PC-3 (cell line): Measurements from ENCODE around the gene XAF1. TPM values are rescaled to one million over a fixed set of nuclear protein-coding genes. Genes with fewer than 3 reads are reported as not detected.

Experiments
- ATAC-seq: fragments of 200-7000 bp; cut with Tn5 transposase; 2 replicates; pipeline ENCODE4 v1.9.1; 2020; ENCODE audit warnings: mild to moderate bottlenecking, moderate library complexity
- BruUV-seq: library from RNA; stranded (reverse); fragments of 400-500 nt; replicated peaks from 2 replicates; lab custom pipeline; 2021; lab: Mats Ljungman, UMichigan
- CTCF ChIA-PET: fragments of 300-600 bp; sonication (Branson Sonifier 250); formaldehyde crosslinking; loops from one replicate; lab custom pipeline; 2022; ENCODE audit warnings: antibody characterized with exemption; lab: Charles Lee
- POLR2A ChIA-PET: fragments of 300-600 bp; sonication (Branson Sonifier 250); formaldehyde crosslinking; loops from one replicate; lab custom pipeline; 2022; ENCODE audit warnings: antibody characterized with exemption; ENCODE audit not compliant: unreplicated experiment; lab: Charles Lee
- DNase-seq: peaks from one replicate; pipeline ENCODE4 v3.0.0-alpha.2; 2015
- H2AFZ ChIP-seq: fragments of 300-600 bp; sonication (generic); 2 replicates; pipeline ENCODE4 v1.6.0; 2016; ENCODE audit warnings: antibody characterized with exemption, low read length
- H3F3A ChIP-seq: fragments of 300-600 bp; sonication (generic); one replicate; pipeline ENCODE4 v1.6.0; 2017; ENCODE audit warnings: antibody characterized with exemption, low read length, control low read depth, mild to moderate bottlenecking; ENCODE audit not compliant: unreplicated experiment
- H3K27ac ChIP-seq: fragments of 300-600 bp; sonication (generic); 2 replicates; pipeline ENCODE4 v1.5.1; 2016; ENCODE audit warnings: mild to moderate bottlenecking, low read length
- H3K27me3 ChIP-seq: fragments of 300-600 bp; sonication (generic); 2 replicates; pipeline ENCODE4 v1.6.1; 2016; ENCODE audit warnings: low read length, mixed read lengths
- H3K36me3 ChIP-seq: fragments of 300-600 bp; sonication (generic); 2 replicates; pipeline ENCODE4 v1.6.1; 2016; ENCODE audit warnings: low read depth, mixed run types, low read length, mixed read lengths
- H3K4me1 ChIP-seq: fragments of 300-600 bp; sonication (generic); 2 replicates; pipeline ENCODE4 v1.5.1; 2016; ENCODE audit warnings: low read length; ENCODE audit not compliant: insufficient read depth
- H3K4me2 ChIP-seq: fragments of 300-600 bp; sonication (generic); 2 replicates; pipeline ENCODE4 v1.6.0; 2016; ENCODE audit warnings: low read length
- H3K4me3 ChIP-seq: fragments of 300-600 bp; sonication (generic); 2 replicates; pipeline ENCODE4 v1.5.1; 2016; ENCODE audit warnings: mild to moderate bottlenecking, low read length, mixed read lengths
- H3K79me2 ChIP-seq: fragments of 300-600 bp; sonication (generic); 2 replicates; pipeline ENCODE4 v1.6.1; 2017; ENCODE audit warnings: low read length, mixed read lengths
- H3K9ac ChIP-seq: fragments of 300-600 bp; sonication (generic); 2 replicates; pipeline ENCODE4 v1.6.0; 2016; ENCODE audit warnings: mild to moderate bottlenecking, low read length
- H3K9me2 ChIP-seq: fragments of 300-600 bp; sonication (generic); replicated peaks from 2 replicates; pipeline ENCODE4 v1.6.1; 2016; ENCODE audit warnings: mixed run types, low read length, mixed read lengths
- H3K9me3 ChIP-seq: fragments of 300-600 bp; sonication (generic); 2 replicates; pipeline ENCODE4 v1.6.1; 2016; ENCODE audit warnings: low read length, mixed read lengths
- H4K20me1 ChIP-seq: fragments of 300-600 bp; sonication (generic); 2 replicates; pipeline ENCODE4 v1.6.1; 2016; ENCODE audit warnings: low read length, mixed read lengths
- EZH2 ChIP-seq: fragments of 300-600 bp; sonication (generic); IDR thresholded peaks from one replicate; pipeline ENCODE4 v1.6.1; 2017; ENCODE audit warnings: antibody characterized with exemption, mild to moderate bottlenecking, low read length; ENCODE audit not compliant: unreplicated experiment
- EZH2phosphoT487 ChIP-seq: fragments of 300-600 bp; sonication (generic); IDR thresholded peaks from 2 replicates; pipeline ENCODE4 v1.6.1; 2018; ENCODE audit warnings: mild to moderate bottlenecking, antibody characterized with exemption, low read length, borderline replicate concordance
- intact Hi-C: fragments of 100-400 bp; cut with micrococcal nuclease; formaldehyde crosslinking; loops from 2 replicates; pipeline ENCODE4 v1.9.0; 2023
- total RNA-seq: library from RNA; depleted of rRNA; stranded (reverse); fragments of >200 nt; gene quantifications from 2 replicates; pipeline ENCODE4 v1.2.3, GENCODE V29; 2014
- TF ChIP-seq, protein P1 (sequence below): fragments of 300-600 bp; sonication (generic); conservative IDR thresholded peaks from 2 replicates; pipeline ENCODE4 v1.5.1; 2017; ENCODE audit warnings: antibody characterized with exemption, low read depth, mild to moderate bottlenecking, low read length

XAF1 gene
- total RNA-seq, 1 experiment from 2014 or later, result not detected

DNA sequence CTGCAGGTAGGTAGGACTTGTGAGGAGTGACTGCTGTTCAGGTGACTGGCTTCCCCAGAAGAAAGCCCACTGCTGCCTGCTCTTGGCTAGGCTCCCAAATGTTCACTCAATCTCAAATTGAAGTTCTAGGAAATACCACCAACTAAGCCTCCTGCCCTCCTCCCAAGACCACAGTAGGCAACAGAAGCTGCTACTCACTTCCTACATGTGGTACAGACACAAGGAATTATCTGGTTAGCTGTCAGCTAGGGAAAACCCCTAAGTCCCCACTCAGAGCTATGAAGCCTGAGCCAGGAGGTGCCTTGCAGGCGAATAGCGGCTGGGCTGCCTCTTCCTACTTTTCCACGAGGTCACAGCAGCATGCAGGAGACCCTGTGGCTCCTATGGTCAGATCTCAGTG is 25.0 kb downstream of the XAF1 start:
- Histone ChIP-seq H3K9me2 (no peaks in the 10 kb centered on the region), H3K4me3 (no peak overlapping the region), H3K27me3 (peaks cover 15% of the 10 kb centered on the region; the same call in 1 of the 2 replicates), H3K4me2 (no peak overlapping the region), H3K79me2 (no peaks in the 10 kb centered on the region), H4K20me1 (no peaks in the 10 kb centered on the region), H3K36me3 (no peaks in the 10 kb centered on the region), H3K9me3 (no peaks in the 10 kb centered on the region), H3K9ac (no peak overlapping the region), H3F3A (no peaks in the 10 kb centered on the region), H2AFZ (no peak overlapping the region), H3K4me1 (no peaks in the 10 kb centered on the region), H3K27ac (no peak overlapping the region)
- intact Hi-C loops, result no loop called here
- POLR2A ChIA-PET, result no interaction called here
- DNase-seq, result no peak
- BruUV-seq, result no TSS peak
- no peak for ATAC-seq
- CTCF ChIA-PET, result no interaction called here
- TF ChIP-seq EZH2phosphoT487 (no peak), EZH2 (no peak)
- TF ChIP-seq, protein P1, sequence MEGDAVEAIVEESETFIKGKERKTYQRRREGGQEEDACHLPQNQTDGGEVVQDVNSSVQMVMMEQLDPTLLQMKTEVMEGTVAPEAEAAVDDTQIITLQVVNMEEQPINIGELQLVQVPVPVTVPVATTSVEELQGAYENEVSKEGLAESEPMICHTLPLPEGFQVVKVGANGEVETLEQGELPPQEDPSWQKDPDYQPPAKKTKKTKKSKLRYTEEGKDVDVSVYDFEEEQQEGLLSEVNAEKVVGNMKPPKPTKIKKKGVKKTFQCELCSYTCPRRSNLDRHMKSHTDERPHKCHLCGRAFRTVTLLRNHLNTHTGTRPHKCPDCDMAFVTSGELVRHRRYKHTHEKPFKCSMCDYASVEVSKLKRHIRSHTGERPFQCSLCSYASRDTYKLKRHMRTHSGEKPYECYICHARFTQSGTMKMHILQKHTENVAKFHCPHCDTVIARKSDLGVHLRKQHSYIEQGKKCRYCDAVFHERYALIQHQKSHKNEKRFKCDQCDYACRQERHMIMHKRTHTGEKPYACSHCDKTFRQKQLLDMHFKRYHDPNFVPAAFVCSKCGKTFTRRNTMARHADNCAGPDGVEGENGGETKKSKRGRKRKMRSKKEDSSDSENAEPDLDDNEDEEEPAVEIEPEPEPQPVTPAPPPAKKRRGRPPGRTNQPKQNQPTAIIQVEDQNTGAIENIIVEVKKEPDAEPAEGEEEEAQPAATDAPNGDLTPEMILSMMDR, result no peak

GRCh38 chr17:6782244-6782643 is 26.4 kb downstream of the XAF1 start:
- no peak overlapping the region for H3K9ac ChIP-seq
- POLR2A ChIA-PET, result no interaction called here
- H3K9me3 ChIP-seq, result no peaks in the 10 kb centered on the region
- H3K36me3 ChIP-seq, result no peaks in the 10 kb centered on the region
- H3K4me3 ChIP-seq, result no peak overlapping the region
- H2AFZ ChIP-seq, result no peak overlapping the region
- DNase-seq, result no peak
- TF ChIP-seq EZH2phosphoT487 (no peak), EZH2 (no peak)
- TF ChIP-seq, protein P1, result no peak
- peaks cover 4% of the 10 kb centered on the region; the same call in 1 of the 2 replicates for H3K4me1 ChIP-seq
- no peak overlapping the region for H3K27ac ChIP-seq
- BruUV-seq, result no TSS peak
- no peaks in the 10 kb centered on the region for H4K20me1 ChIP-seq
- no peak overlapping the region for H3K4me2 ChIP-seq
- H3K9me2 ChIP-seq, result no peaks in the 10 kb centered on the region
- intact Hi-C loops, result no loop called here
- H3K79me2 ChIP-seq, result no peaks in the 10 kb centered on the region
- CTCF ChIA-PET, result no interaction called here
- peaks cover 15% of the 10 kb centered on the region; the same call in 1 of the 2 replicates for H3K27me3 ChIP-seq
- ATAC-seq, result no peak
- no peaks in the 10 kb centered on the region for H3F3A ChIP-seq

GRCh38 chr17:6786618-6787017 is 30.8 kb downstream of the XAF1 start:
- DNase-seq, result peak; percentile 58
- Histone ChIP-seq H3K27ac (no peak overlapping the region), H3K27me3 (peaks cover 6% of the 10 kb centered on the region), H3K9me3 (no peaks in the 10 kb centered on the region), H3K4me3 (no peak overlapping the region), H3K9me2 (no peaks in the 10 kb centered on the region), H3K4me2 (no peak overlapping the region), H3K36me3 (no peaks in the 10 kb centered on the region), H3F3A (no peaks in the 10 kb centered on the region), H3K79me2 (no peaks in the 10 kb centered on the region), H4K20me1 (no peaks in the 10 kb centered on the region), H3K4me1 (peaks cover 4% of the 10 kb centered on the region; the same call in 1 of the 2 replicates), H3K9ac (no peak overlapping the region), H2AFZ (0 out of 2 replicates have a peak overlapping the region, but pooled peaks have one; percentile 16)
- ATAC-seq, result no peak; the same call in 1 of the 2 replicates
- ChIA-PET CTCF (no interaction called here), POLR2A (no interaction called here)
- intact Hi-C loops, result no loop called here
- TF ChIP-seq EZH2 (no peak), EZH2phosphoT487 (no peak)
- TF ChIP-seq, protein P1, result no peak
- no TSS peak for BruUV-seq
